ENCODE data around the gene SSNA1.

The SSNA1 gene, protein sequence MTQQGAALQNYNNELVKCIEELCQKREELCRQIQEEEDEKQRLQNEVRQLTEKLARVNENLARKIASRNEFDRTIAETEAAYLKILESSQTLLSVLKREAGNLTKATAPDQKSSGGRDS

DNA sequence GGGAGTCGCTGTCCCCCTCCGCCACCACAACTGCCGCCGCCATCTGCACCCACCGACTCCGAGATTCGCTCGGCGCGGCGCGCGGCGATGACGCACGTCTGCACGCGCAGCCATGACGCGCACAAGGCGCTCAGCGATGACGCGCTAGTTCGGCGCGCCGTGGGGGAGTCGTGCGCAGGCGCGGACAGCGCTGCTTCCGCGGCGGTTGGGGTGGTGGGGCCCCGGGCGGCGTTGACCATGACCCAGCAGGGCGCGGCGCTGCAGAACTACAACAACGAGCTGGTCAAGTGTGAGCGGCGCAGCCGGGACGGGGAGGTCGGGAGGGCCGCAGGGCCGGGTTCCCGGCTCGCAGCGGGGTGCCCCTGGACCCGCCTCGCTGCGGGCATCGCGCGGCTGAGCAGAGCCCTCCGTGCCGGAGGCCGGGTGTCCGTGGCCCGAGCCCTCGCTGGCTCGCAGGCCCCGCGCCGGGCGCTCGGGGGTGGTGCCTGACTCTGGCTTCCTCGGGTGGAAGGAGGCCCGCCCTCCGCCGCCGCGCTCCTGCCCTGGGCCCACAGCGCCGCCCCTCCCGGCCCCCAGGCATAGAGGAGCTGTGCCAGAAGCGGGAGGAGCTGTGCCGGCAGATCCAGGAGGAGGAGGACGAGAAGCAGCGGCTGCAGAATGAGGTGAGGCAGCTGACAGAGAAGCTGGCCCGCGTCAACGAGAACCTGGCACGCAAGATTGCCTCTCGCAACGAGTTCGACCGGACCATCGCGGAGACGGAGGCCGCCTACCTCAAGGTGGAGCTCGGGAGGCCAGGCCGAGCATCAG lies at the start of gene SSNA1, which contains the start of gene ANAPC2:
TSS of gene SSNA1 (plus strand) at position 187 of the 807 bp plus-strand sequence. CDS start at position 238, 51 bp downstream.
TSS of gene ANAPC2 (minus strand) at position 71 of the 807 bp plus-strand sequence. CDS start at position 43, 28 bp downstream.
- peak; percentile 82 for DNase-seq

DNA sequence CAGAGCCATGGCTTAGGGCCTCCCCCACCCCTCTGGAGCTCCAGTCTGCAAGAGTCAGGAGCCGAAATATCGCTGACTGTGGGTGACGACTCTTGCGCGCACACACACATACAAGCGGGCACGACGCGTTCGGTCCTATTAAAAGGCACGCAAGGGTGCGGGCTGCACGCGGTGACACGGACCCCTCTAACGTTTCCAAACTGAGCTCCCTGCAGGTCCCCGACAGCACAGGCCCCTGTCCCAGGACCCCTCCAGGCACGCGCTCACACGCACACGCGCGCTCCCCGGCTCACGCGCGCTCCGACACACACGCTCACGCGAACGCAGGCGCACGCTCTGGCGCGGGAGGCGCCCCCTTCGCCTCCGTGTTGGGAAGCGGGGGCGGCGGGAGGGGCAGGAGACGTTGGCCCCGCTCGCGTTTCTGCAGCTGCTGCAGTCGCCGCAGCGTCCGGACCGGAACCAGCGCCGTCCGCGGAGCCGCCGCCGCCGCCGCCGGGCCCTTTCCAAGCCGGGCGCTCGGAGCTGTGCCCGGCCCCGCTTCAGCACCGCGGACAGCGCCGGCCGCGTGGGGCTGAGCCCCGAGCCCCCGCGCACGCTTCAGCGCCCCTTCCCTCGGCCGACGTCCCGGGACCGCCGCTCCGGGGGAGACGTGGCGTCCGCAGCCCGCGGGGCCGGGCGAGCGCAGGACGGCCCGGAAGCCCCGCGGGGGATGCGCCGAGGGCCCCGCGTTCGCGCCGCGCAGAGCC lies 49.6 kb upstream of the SSNA1 start, which contains the start of gene GRIN1:
TSS of gene GRIN1 (plus strand) at position 433 of the 746 bp plus-strand sequence. CDS start 333 bp downstream, outside the sequence.
- no peak for DNase-seq

DNA sequence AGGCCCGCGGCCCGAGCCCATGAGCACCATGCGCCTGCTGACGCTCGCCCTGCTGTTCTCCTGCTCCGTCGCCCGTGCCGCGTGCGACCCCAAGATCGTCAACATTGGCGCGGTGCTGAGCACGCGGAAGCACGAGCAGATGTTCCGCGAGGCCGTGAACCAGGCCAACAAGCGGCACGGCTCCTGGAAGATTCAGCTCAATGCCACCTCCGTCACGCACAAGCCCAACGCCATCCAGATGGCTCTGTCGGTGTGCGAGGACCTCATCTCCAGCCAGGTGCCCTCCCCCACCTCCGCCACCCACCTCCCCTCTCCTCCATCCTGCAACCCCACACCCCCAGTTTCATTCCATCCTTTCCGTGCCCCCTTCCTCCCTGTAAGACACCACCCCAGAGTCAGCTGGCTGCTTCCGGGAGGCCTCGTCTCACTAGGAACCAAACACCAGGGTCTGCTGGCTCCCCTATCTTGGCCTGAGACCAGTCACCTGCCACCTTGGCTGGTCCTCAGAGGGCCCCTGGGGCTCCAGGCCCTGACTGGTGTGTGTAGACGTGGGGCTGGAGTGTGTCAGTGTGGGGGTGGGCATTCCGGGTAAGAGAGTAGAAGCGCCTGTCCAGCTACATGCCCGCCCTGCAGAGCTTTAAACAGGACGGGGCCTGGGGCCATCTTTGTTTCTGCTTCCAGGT lies 48.9 kb upstream of the SSNA1 start:
- no peak for DNase-seq

DNA sequence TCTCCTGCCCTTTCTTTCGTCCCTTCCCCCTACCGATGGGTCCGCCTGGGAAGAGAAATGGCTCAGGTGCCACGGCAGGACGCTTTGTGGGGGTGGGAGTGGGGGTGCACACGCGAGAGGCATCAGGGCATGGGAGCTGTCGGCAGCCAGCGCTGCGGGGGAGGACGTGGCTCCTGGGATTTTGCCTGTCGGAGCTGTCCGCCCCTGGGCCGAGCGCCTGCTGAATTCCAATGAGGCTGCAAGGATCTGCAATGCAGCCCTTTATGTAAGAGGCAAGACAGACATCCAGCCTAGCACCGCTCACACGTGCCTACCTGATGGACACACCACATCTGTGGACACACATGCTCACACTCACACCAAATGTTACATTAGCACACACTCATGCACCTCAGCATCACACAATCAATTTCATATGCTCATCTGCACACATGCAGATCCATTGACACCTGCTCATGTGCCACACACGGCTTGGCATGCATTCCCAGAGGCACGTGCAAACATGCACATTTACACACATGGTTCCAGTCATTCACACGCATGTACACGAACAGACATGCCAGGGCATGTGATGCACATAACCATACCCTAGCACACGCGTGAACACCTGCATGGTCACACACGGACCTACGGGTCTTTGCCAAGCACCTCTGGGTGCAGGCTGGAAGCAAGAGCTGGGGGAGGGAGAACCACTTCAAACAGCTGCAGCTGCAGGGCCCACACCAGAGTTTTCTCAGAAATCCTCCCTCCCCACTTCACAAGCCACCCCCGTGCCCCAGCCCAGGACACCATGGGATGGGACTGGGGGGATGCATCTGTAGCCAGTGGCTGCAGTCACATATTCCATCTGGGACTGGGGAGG lies 48.1 kb upstream of the SSNA1 start:
- no peak for DNase-seq

DNA sequence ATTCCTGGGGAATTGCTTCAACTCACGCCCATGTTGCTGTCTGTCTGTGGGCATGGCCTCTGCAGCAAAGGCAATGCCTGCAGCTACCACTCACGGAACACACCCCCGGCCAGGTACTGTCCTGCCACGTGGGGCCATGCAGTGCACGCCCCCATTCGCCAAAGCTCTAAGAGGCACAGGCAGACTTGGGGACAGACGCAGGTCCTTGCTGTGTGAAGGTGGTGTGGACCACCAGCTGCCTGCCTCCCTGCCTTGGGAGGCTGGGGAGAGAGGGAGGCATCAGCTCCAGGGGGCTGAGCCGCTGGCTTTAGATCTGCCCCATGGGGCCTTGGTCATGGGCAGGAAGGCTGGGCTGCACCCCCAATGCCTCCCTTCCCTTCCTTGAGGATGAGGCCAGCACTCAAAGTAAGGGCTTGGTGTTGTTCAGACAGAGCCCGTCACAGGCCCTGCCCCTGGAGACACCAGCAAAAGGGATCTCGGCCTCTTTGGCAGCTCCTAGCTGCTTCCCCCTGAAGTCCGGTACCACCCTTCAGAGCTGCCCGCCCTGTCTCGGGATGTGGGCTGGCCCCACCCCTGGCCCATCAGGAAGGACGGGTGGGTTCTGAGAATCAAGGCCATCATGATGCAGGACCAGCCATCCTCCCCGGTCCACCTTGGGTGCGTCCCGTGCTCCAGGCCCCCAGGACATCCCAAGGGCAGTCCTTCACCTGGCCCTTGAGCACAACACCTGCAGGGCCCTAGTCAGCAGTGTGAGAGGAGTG lies 47.2 kb upstream of the SSNA1 start:
- DNase-seq: no peak

DNA sequence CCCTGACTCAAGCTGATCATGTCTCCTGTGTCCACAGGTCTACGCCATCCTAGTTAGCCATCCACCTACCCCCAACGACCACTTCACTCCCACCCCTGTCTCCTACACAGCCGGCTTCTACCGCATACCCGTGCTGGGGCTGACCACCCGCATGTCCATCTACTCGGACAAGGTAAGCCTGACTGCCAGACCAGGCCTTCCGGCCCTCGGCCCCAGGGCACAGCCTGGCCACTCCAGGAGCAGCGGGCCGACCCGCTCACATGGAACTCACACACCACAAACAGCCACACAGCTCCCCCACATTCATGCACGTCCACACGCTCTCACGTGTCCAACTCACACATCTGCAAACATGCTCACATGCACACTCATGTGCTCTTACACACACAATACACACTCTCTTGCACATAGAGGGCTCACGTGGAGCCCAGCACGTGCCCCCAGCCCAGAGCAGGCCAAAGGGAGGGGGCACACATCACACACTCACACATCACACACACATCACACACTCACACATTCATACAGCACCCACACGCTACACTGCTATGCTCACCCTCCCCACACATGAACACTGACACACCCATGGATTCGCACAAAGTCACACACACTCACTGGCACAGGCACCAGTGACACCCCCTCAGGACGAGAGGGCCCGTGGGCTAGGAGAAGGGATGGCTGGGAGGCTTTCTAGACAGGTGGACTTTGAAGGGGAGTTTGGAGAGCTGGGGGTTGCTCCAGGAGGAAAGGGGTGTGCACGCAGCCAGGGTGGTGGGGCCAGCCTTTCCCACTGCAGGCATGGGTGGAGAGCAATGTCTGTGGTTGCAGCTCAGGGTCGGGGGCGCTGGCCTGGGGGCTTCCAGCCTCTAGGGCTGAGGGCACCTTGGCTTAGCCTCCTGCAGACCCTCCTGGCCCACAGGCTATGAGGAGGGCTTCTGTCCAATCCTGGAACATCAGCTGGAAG lies 46.2 kb upstream of the SSNA1 start:
- no peak for DNase-seq

DNA sequence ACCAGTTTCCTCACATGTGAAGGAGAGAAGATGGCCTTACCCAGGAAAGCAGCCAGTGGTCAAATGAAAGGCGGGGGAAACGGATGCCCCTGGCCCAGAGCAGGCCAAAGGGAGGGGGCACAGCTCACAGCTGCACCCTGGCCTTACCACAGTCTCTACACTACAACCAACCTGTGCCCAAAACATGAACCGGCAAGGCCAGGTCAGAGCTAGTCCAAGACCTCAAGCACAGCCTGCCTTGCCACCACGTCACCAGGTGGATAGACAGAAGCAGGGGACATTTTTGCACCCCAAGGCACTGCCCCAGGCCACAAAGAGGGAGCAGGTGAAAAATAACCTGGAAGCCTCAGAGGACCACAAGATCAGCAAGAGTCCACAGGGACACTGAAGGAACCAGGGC lies 45.0 kb upstream of the SSNA1 start:
- DNase-seq: no peak

DNA sequence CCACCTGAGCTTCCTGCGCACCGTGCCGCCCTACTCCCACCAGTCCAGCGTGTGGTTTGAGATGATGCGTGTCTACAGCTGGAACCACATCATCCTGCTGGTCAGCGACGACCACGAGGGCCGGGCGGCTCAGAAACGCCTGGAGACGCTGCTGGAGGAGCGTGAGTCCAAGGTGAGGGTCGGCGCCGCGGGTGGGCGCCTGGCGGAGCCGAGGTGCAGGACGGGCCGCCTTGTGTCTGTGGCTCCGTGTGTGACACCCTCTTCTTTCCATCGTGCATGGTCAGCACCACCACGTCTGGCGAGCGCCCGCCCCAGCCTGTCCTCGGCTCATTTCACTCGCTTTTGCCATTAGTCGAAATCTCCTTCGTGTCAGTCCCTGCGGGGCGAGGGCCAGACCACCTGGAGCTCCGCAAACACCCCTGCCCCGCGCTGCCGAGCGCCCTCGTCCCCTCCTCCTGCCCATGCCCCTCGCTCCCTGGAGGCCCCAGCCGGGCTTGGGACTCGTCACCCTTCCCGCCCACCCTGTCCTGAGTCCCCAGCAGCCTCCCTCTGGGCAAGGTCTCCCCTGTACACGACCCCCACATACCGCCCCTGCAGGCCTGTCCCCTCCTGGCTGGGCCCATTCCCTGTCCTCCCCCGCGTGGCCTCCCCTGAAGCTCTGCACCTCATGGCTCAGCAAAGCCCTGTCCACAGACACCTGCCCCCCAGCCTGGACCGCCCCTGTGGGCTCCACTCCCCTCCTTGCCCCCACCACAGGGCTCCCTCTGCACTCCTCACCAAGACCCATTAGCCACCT lies 42.5 kb upstream of the SSNA1 start:
- DNase-seq: no peak

DNA sequence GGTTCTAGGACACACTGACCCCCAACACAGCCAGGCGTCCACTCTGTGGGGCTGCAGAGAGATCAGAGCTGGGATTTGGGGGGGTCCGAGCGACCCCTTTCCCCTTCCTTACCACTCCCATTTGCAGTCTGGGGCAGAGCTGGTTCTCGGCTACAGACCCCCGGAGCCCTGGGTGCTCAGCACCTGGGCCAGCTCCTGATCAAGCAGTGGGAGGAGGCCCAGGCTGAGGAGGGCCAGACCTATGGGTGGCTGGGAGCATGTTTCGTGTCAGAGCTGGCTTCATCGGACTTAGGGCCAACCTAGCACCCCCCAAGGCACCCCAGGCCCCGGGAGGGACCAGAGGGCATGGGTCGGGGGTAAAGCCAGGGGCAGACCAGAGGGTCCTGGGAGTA lies 42.0 kb upstream of the SSNA1 start:
- DNase-seq: no peak

DNA sequence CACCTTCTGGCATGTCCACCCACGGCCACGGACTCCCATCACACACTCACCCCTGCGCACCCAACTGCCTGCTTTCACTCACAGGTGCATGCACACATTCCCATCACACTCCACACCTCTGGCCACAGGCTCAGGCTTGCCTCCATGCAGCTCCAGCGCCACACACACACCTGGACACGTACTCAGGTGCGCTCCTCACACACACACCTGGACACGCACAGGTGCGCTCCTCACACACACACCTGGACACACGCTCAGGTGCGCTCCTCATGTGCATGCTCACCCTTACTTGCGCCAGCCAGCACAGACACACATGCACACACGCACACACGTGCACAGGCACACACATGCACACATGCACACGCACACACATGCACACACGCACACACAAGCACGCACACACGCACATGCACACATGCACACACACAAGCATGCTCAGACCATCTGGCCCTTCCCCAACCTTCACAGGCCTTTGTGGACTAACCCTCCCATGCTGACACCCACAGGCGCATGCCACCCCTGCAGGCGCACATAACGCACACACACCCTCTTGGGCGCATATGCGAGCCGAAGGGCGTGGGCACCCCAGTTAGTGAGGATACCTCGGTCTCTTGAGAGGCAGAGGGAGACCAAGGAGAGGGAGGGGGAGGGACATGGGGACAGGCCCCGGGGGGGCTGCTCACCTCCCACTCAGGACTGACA lies 41.2 kb upstream of the SSNA1 start:
- DNase-seq: no peak

DNA sequence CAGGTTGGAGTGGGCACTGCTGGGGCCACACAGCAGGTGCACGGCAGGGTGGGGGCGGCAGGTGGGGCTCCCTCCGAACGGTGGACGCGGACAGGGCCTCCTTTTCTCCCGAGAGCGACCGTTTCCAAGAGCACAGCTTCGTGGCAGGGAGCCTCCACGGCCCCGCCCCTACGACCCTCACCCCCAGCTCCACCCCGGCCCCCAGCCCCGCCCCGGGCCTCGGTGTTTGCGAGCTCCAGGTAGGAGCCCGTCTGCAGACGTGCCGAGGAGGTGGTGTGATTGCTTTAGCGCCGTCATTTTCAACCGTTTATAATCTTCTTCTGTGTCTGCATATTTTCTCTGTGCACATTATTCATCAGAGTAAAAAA lies 40.7 kb upstream of the SSNA1 start:
- no peak for DNase-seq

DNA sequence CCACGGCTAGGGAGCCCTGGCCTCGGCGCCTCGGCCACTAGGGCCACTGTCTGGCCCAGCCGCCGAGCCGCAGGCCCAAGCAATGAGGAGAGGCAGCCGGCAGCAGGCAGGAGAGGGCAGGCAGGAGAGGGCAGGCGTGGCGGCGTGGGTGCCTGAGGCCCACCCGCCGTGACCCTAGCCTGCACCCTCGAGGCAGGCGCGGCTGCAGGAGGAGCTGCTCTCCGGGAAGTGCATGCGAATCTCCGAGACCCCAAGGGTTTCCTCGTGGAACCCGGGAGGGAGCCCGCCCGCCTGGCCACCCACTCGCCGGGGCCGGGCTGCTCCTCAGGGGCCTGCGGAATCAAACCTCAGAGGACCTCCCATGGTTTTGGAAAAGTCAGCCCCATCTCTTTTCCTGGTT lies 40.2 kb upstream of the SSNA1 start:
- DNase-seq: no peak

DNA sequence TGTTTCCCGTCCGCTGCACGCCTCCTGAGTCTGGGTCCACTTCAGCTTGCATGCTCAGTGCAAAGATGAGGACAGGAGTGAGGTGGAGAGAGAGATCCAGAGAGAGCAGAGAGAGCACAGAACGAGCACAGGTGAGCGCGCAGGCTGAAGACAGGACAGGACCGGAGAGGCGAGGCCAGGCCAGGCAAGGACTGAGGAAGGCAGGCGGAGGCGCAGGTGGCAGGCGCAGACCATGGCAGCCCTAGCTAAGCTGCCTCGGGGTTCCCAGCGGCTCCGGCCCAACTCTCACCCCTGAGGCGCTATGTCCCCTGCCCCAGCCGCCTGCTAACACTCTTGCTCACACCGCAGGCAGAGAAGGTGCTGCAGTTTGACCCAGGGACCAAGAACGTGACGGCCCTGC lies 39.8 kb upstream of the SSNA1 start:
- DNase-seq: no peak

DNA sequence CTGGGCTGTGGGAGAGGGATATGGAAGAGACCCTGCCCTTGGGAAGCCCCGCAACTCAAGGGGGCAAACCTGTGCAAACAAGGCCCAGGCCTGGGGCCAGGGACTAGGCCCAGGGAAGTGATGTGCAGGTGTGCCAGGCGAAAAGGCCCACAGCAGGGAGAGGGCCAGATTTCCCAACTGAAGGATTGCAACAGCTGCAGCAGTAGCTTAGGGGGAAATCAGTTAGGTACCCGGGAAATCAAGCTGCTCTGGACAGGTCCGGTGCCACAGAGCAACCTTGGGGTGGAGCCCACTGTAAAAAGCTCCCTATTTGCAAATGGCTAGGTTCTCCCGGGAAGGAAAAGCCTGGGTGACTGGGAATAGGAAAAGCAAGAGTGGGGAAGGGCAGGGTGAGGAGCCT lies 39.1 kb upstream of the SSNA1 start:
- no peak for DNase-seq

DNA sequence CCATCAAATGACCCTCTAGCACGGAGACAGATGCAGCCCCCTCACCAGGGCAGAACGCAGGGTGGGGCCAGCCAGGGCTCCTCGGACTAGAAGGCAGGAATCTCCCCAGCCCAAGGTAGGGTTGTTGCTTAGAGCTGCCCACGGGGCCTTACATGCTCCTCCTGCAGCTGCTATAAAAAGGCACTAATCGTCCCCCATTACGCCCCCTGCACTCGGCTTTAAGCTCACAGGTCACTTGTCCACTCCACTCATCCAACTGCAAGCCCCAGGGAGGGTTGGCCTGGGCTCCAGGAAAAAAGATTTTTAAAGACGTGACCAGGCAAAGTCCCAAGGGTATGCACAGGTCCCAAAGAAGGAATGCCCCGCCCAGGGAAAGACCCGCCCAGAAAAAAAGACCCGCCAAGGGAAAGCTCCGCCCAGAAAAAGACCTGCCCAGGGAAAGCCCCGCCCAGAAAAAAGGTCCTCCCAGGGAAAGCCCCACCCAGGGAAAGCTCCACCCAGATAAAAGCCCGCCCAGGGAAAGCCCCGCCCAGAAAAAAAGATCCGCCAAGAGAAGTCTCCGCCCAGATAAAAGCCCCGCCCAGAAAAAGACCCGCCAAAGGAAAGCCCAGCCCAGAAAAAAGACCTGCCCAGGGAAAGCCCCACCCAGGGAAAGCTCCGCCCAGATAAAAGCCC lies 38.4 kb upstream of the SSNA1 start:
- no peak for DNase-seq

DNA sequence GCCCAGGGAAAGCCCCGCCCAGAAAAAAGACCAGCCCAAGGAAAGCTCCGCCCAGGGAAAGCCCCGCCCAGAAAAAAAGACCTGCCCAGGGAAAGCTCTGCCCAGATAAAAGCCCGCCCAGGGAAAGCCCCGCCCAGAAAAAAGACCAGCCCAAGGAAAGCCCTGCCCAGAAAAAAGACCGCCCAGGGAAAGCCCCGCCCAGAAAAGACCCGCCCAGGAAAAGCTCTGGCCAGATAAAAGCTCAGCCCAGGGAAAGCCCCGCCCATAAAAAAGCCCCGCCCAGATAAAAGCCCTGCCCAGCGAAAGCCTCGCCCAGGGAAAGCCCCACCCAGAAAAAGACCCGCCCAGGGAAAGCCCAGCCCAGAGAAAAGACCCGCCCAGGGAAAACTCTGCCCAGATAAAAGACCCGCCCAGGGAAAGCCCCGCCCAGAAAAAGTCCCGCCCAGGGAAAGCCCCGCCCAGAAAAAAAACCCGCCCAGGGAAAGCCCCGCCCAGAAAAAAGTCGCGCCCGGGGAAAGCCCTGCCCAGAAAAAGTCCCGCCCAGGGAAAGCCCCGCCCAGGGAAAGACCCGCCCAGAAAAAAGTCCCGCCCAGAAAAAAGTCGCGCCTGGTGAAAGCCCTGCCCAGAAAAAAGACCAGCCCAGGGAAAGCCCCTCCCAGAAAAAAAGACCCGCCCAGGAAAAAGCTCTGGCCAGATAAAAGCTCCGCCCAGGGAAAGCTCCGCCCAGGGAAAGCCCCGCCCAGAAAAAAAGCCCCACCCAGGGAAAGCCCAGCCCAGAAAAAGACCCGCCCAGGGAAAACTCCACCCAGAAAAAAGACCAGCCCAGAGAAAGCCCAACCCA lies 37.6 kb upstream of the SSNA1 start:
- no peak for DNase-seq

DNA sequence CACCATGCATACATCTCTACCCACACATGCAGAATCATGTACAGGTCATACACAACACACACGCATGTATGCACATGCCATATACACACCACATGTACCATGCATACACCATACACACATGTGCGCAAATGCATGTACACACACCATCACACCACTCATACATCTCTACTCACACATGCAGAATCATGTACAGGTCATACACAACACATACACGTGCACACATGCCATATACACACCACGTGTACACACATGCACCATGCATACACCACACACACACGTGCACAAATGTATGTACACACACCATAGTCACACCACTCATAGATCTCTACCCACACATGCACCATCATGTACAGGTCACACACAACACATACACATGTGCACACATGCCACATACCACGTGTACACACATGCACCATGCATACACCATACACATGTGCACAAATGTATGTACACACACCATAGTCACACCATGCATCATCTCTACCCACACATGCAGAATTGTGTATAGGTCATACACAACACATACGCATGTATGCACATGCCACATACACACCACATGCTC lies 35.6 kb upstream of the SSNA1 start:
- no peak for DNase-seq

Data from KG1 (cell line).